Loucy (cell line): ENCODE results near the gene PPIP5K2.

Source experiments
- H2AFZ ChIP-seq: fragments of 200-600 bp; sonication (generic); 2 replicates; pipeline ENCODE4 v1.6.0; 2016; ENCODE audit warnings: antibody characterized with exemption, mild to moderate bottlenecking, low read length, moderate library complexity
- H3F3A ChIP-seq: fragments of 200-600 bp; 2 replicates; pipeline ENCODE4 v1.6.0; 2016; ENCODE audit warnings: antibody characterized with exemption, low read depth, mild to moderate bottlenecking
- H3K27me3 ChIP-seq: fragments of 200-600 bp; sonication (generic); 2 replicates; pipeline ENCODE4 v1.6.1; 2014; ENCODE audit warnings: low read length, mild to moderate bottlenecking; ENCODE audit not compliant: insufficient read depth, poor library complexity, severe bottlenecking
- H3K36me3 ChIP-seq: fragments of 200-600 bp; sonication (generic); 2 replicates; pipeline ENCODE4 v1.6.1; 2016; ENCODE audit warnings: low read length; ENCODE audit not compliant: insufficient read depth
- H3K4me1 ChIP-seq: fragments of 200-600 bp; sonication (generic); 2 replicates; pipeline ENCODE4 v1.5.1; 2014; ENCODE audit warnings: low read length, mild to moderate bottlenecking; ENCODE audit not compliant: insufficient read depth, poor library complexity, severe bottlenecking
- H3K4me2 ChIP-seq: fragments of 200-600 bp; sonication (generic); 2 replicates; pipeline ENCODE4 v1.6.0; 2014; ENCODE audit warnings: antibody characterized with exemption, low read length, low read depth, mild to moderate bottlenecking; ENCODE audit not compliant: poor library complexity, severe bottlenecking
- H3K4me3 ChIP-seq: fragments of 200-600 bp; sonication (generic); 2 replicates; pipeline ENCODE4 v1.5.1; 2014; ENCODE audit warnings: low read length, mild to moderate bottlenecking, mixed read lengths; ENCODE audit not compliant: poor library complexity, severe bottlenecking
- H3K79me2 ChIP-seq: fragments of 200-600 bp; sonication (generic); 2 replicates; pipeline ENCODE4 v1.6.1; 2014; ENCODE audit warnings: low read length; ENCODE audit not compliant: insufficient read depth
- H3K9ac ChIP-seq: fragments of 200-600 bp; sonication (generic); 2 replicates; pipeline ENCODE4 v1.6.0; 2014; ENCODE audit warnings: mild to moderate bottlenecking, low read depth, low read length, moderate library complexity; ENCODE audit not compliant: poor library complexity, severe bottlenecking
- H3K9me2 ChIP-seq: fragments of 200-600 bp; sonication (generic); replicated peaks from 2 replicates; pipeline ENCODE4 v1.6.1; 2016; ENCODE audit warnings: low read depth, low read length, mixed read lengths
- H3K9me3 ChIP-seq: fragments of 200-600 bp; sonication (generic); 2 replicates; pipeline ENCODE4 v1.6.1; 2014; ENCODE audit warnings: mild to moderate bottlenecking, antibody characterized with exemption, low read length, low read depth; ENCODE audit not compliant: insufficient read depth
- H4K20me1 ChIP-seq: fragments of 200-600 bp; sonication (generic); 2 replicates; pipeline ENCODE4 v1.6.0; 2014; ENCODE audit warnings: antibody characterized with exemption, low read length, mild to moderate bottlenecking; ENCODE audit not compliant: insufficient read depth, poor library complexity, severe bottlenecking
- CTCF ChIP-seq: fragments of 200-600 bp; sonication (generic); conservative IDR thresholded peaks from 2 replicates; pipeline ENCODE4 v1.5.1; 2014; ENCODE audit warnings: mild to moderate bottlenecking, antibody characterized with exemption, low read length
- EZH2phosphoT487 ChIP-seq: fragments of 200-600 bp; IDR thresholded peaks from 2 replicates; pipeline ENCODE4 v1.6.1; 2018; ENCODE audit warnings: antibody characterized with exemption, mild to moderate bottlenecking, moderate library complexity, borderline replicate concordance

Gene PPIP5K2

DNA sequence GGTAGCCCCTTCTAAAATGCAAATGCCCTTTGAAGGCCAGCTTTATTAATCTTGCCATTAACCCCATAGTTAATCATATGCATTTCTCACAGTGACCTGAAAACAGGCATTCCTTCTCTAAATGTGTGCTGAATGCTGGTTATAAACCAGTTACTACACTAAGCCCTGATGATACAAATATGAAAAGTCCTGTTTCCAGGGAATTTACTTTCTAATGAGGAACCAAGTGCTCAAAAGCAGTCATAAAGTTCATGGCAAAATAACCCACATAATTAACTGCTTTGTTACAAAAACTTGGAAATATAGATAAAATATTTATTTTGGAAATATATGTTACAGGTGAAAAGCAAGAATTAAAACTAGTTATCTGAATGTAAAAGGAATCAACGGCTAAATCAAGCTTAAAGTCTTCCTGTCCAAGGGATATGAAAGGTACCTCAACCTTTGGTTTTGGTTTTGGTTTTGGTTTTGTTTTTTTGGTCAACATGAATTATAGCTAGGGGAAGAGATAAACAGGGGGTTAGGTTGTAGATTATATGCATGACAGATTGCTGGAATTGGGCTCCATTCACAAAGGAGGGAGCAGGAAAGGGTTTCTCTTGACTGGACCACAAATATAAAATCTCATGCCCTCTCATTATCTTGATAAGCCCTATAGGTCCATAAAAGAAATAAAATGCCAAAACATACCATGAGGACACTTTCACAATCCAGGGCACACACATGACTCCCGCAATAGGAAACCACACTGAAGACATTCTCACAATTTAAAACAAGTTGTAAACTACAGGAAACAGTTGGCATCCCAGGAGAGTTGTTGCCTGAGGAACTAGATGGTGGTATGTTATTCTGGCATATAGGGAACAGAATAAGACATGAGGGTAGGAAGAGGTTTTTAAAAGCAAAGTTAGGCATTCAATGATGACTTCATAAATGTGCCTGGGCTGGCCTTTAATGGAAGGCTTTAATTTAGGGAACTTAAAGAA lies 91.8 kb downstream of the PPIP5K2 start:
- Histone ChIP-seq H3K9me2 (no peaks in the 10 kb centered on the region), H3K79me2 (no peaks in the 10 kb centered on the region), H3F3A (no peaks in the 10 kb centered on the region), H2AFZ (no peak overlapping the region), H3K27me3 (no peaks in the 10 kb centered on the region), H3K36me3 (no peaks in the 10 kb centered on the region), H3K4me2 (peak overlapping the region; percentile 62), H4K20me1 (no peaks in the 10 kb centered on the region), H3K9ac (no peak overlapping the region), H3K4me3 (peak overlapping the region; percentile 44), H3K9me3 (no peaks in the 10 kb centered on the region), H3K4me1 (peaks cover 26% of the 10 kb centered on the region)
- TF ChIP-seq CTCF (no peak), EZH2phosphoT487 (no peak)

GRCh38 chr5:103216137-103216536 lies 96.0 kb downstream of the PPIP5K2 start:
- Histone ChIP-seq H4K20me1 (no peaks in the 10 kb centered on the region), H2AFZ (no peak overlapping the region), H3K9me2 (no peaks in the 10 kb centered on the region), H3K9ac (no peak overlapping the region), H3K4me3 (no peak overlapping the region), H3F3A (no peaks in the 10 kb centered on the region), H3K79me2 (no peaks in the 10 kb centered on the region), H3K36me3 (no peaks in the 10 kb centered on the region), H3K4me2 (no peak overlapping the region), H3K27me3 (no peaks in the 10 kb centered on the region), H3K4me1 (peaks cover 15% of the 10 kb centered on the region), H3K9me3 (no peaks in the 10 kb centered on the region)
- TF ChIP-seq CTCF (no peak), EZH2phosphoT487 (no peak)

DNA sequence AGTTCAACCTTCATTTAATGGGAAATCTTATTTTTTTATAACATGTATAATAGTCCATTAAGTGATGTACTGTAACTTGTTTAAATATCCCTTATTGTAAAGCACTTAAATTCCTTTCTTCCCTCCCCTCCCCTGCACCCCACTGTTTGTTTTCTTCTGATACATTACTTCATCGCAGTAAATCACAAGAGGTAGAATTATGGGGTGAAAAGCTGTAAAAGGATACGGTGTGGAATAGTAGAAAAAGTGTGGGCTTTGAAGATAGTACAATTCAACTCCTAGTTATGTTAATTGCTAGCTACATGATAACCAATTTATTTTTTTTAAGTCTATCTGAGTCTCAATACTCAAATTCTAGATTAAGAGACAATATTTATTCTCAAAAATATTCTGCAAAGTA lies 96.6 kb downstream of the PPIP5K2 start:
- Histone ChIP-seq H3K79me2 (no peaks in the 10 kb centered on the region), H3K9me3 (no peaks in the 10 kb centered on the region), H2AFZ (no peak overlapping the region), H3K36me3 (no peaks in the 10 kb centered on the region), H3K4me1 (peaks cover 9% of the 10 kb centered on the region), H3K9ac (no peak overlapping the region), H3K27me3 (no peaks in the 10 kb centered on the region), H3K4me2 (no peak overlapping the region), H3K9me2 (no peaks in the 10 kb centered on the region), H3K4me3 (no peak overlapping the region), H3F3A (no peaks in the 10 kb centered on the region), H4K20me1 (no peaks in the 10 kb centered on the region)
- TF ChIP-seq EZH2phosphoT487 (no peak), CTCF (no peak)
